ENCODE measurements around the gene CTDSPL.

- TF ChIP-seq NFKBIZ (CRISPR knock-in tag; IDR thresholded peaks at IDR 0.05) (no peak), CTCF (CRISPR knock-in tag; IDR thresholded peaks at IDR 0.05) (no peak), CHD4 (IDR thresholded peaks at IDR 0.05; ENCODE audit: borderline replicate concordance, low read length) (no peak), EZH2 (conservative IDR thresholded peaks at IDR 0.05; ENCODE audit: low read depth, low read length) (no peak), TBL1XR1 (IDR thresholded peaks at IDR 0.05; ENCODE audit: borderline replicate concordance, low read length, partially characterized antibody) (no peak), EP300 (IDR thresholded peaks at IDR 0.05; ENCODE audit: low read depth in 2 of 2, low read length in 2 of 2) (no peak), EP300 (CRISPR knock-in tag; IDR thresholded peaks at IDR 0.05; ENCODE audit: borderline replicate concordance) (no peak), ZNF234 (CRISPR knock-in tag; conservative IDR thresholded peaks at IDR 0.05) (no peak), ELF4 (CRISPR knock-in tag; IDR thresholded peaks at IDR 0.05; ENCODE audit: borderline replicate concordance) (no peak), TARDBP (CRISPR knock-in tag; IDR thresholded peaks at IDR 0.05) (no peak)
- TF ChIP-seq, protein P1, sequence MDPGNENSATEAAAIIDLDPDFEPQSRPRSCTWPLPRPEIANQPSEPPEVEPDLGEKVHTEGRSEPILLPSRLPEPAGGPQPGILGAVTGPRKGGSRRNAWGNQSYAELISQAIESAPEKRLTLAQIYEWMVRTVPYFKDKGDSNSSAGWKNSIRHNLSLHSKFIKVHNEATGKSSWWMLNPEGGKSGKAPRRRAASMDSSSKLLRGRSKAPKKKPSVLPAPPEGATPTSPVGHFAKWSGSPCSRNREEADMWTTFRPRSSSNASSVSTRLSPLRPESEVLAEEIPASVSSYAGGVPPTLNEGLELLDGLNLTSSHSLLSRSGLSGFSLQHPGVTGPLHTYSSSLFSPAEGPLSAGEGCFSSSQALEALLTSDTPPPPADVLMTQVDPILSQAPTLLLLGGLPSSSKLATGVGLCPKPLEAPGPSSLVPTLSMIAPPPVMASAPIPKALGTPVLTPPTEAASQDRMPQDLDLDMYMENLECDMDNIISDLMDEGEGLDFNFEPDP (CRISPR knock-in tag; conservative IDR thresholded peaks at IDR 0.05) = no peak
- TF ChIP-seq, protein P2, sequence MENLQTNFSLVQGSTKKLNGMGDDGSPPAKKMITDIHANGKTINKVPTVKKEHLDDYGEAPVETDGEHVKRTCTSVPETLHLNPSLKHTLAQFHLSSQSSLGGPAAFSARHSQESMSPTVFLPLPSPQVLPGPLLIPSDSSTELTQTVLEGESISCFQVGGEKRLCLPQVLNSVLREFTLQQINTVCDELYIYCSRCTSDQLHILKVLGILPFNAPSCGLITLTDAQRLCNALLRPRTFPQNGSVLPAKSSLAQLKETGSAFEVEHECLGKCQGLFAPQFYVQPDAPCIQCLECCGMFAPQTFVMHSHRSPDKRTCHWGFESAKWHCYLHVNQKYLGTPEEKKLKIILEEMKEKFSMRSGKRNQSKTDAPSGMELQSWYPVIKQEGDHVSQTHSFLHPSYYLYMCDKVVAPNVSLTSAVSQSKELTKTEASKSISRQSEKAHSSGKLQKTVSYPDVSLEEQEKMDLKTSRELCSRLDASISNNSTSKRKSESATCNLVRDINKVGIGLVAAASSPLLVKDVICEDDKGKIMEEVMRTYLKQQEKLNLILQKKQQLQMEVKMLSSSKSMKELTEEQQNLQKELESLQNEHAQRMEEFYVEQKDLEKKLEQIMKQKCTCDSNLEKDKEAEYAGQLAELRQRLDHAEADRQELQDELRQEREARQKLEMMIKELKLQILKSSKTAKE (CRISPR knock-in tag; IDR thresholded peaks at IDR 0.05; ENCODE audit: borderline replicate concordance) = no peak
Observed at GRCh38 chr3:37923569-37924040, 61.9 kb downstream of the CTDSPL start.

Data from HepG2 (cell line).